SU-DHL-6 (cell line): ENCODE measurements around the gene DUS1L.
"Not testable (repeated sequence)": the region's sequence is repeated elsewhere in the genome, so short reads cannot be mapped to it uniquely, and the experiment has no call there.

Experiments used
- CTCF ChIP-seq: fragments of 200-600 bp; sonication (generic); IDR thresholded peaks from one replicate; pipeline ENCODE4 v1.5.1; 2017; ENCODE audit warnings: antibody characterized with exemption, mild to moderate bottlenecking, low read length, moderate library complexity; ENCODE audit not compliant: insufficient read depth, poor library complexity, severe bottlenecking
- EZH2phosphoT487 ChIP-seq: fragments of 200-600 bp; sonication (generic), shearing (Covaris generic); conservative IDR thresholded peaks from 2 replicates; pipeline ENCODE4 v1.6.1; 2018; ENCODE audit warnings: mild to moderate bottlenecking, antibody characterized with exemption, low read length, moderate library complexity, mixed read lengths

- TF ChIP-seq CTCF, EZH2phosphoT487: not testable (repeated sequence)
Observed at GRCh38 chr17:82038796-82039409, 26.7 kb downstream of the DUS1L start.
